ENCODE measurements around the gene FYTTD1. TPM values are rescaled to one million over a fixed set of nuclear protein-coding genes. Genes with fewer than 3 reads are reported as not detected.

Gene FYTTD1
- total RNA-seq, 1 experiment from 2014 or later: 75.4 TPM

GRCh38 chr3:197809356-197810020, 59.8 kb downstream of the FYTTD1 start:
- ChIA-PET CTCF (interaction anchor here (0.7 kb wide), 1 partner anchor 14 kb away, joined by 6 read pairs; no protein-coding TSS in a partner anchor), POLR2A (ENCODE audit: unreplicated experiment) (no interaction called here)
- TF ChIP-seq EZH2 (IDR thresholded peaks at IDR 0.05; ENCODE audit: low read depth): no peak
- TF ChIP-seq, protein P1, sequence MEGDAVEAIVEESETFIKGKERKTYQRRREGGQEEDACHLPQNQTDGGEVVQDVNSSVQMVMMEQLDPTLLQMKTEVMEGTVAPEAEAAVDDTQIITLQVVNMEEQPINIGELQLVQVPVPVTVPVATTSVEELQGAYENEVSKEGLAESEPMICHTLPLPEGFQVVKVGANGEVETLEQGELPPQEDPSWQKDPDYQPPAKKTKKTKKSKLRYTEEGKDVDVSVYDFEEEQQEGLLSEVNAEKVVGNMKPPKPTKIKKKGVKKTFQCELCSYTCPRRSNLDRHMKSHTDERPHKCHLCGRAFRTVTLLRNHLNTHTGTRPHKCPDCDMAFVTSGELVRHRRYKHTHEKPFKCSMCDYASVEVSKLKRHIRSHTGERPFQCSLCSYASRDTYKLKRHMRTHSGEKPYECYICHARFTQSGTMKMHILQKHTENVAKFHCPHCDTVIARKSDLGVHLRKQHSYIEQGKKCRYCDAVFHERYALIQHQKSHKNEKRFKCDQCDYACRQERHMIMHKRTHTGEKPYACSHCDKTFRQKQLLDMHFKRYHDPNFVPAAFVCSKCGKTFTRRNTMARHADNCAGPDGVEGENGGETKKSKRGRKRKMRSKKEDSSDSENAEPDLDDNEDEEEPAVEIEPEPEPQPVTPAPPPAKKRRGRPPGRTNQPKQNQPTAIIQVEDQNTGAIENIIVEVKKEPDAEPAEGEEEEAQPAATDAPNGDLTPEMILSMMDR (conservative IDR thresholded peaks at IDR 0.05): no peak
- intact Hi-C loops (cut with micrococcal nuclease; ENCODE audit: unreplicated experiment): no loop called here
- no peak overlapping the region for H3K4me3 ChIP-seq
- no peak for DNase-seq
- no peak overlapping the region for H3K4me2 ChIP-seq
- peaks cover 7% of the 10 kb centered on the region; the same call in 1 of the 2 replicates for H3K36me3 ChIP-seq (ENCODE audit: low read depth)
- no peaks in the 10 kb centered on the region for H3K9me3 ChIP-seq (ENCODE audit: insufficient read depth, low read depth)
- H3K79me2 ChIP-seq (ENCODE audit: low read depth): peaks cover 88% of the 10 kb centered on the region
- H3K9me2 ChIP-seq (ENCODE audit: insufficient read depth): no peaks in the 10 kb centered on the region; the same call in 1 of the 2 replicates
- H3K4me1 ChIP-seq (replicated peaks; ENCODE audit: insufficient read depth): no peaks in the 10 kb centered on the region; the same call in 1 of the 2 replicates
- no peak overlapping the region for H2AFZ ChIP-seq
- no peaks in the 10 kb centered on the region for H3K27me3 ChIP-seq (ENCODE audit: insufficient read depth, low read depth)
- H3K27ac ChIP-seq: no peak overlapping the region
- H4K20me1 ChIP-seq (ENCODE audit: insufficient read depth): peaks cover 18% of the 10 kb centered on the region; the same call in 1 of the 2 replicates
- no TSS peak for BruUV-seq (replicated peaks)
- no peaks in the 10 kb centered on the region; the same call in none of the 2 replicates for H3F3A ChIP-seq (ENCODE audit: insufficient read depth, low read depth)

DNA sequence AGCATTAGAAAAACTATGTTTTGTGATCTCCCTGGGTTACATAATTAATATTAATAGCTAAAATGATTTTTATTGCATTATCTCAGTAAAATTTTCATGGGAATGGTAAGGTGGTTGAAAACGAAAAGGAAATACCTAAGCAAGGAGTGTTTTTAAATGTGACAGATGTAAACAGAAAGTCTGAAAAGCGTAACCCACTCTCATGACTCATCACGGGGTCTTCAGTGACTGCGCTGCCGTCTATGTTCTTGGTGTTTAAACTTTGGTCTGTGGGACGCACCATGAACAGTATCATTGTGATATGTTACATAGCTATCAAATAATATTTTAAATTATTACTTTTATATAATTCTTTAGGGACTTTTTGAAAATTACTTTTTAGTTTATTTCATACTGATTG, 61.2 kb downstream of the FYTTD1 start:
- TF ChIP-seq EZH2 (IDR thresholded peaks at IDR 0.05; ENCODE audit: low read depth): no peak
- TF ChIP-seq, protein P1 (conservative IDR thresholded peaks at IDR 0.05): no peak
- intact Hi-C loops (cut with micrococcal nuclease; ENCODE audit: unreplicated experiment): no loop called here
- Histone ChIP-seq H3K4me3 (no peak overlapping the region), H3K9me3 (ENCODE audit: insufficient read depth, low read depth) (no peaks in the 10 kb centered on the region), H2AFZ (no peak overlapping the region), H3K79me2 (ENCODE audit: low read depth) (peaks cover 82% of the 10 kb centered on the region), H3K4me1 (replicated peaks; ENCODE audit: insufficient read depth) (no peaks in the 10 kb centered on the region; the same call in 1 of the 2 replicates), H3F3A (ENCODE audit: insufficient read depth, low read depth) (peaks cover 5% of the 10 kb centered on the region), H3K27ac (no peak overlapping the region), H3K4me2 (no peak overlapping the region), H3K27me3 (ENCODE audit: insufficient read depth, low read depth) (no peaks in the 10 kb centered on the region), H3K36me3 (ENCODE audit: low read depth) (peaks cover 7% of the 10 kb centered on the region; the same call in 1 of the 2 replicates), H3K9me2 (ENCODE audit: insufficient read depth) (no peaks in the 10 kb centered on the region; the same call in 1 of the 2 replicates), H4K20me1 (ENCODE audit: insufficient read depth) (peaks cover 18% of the 10 kb centered on the region)
- POLR2A ChIA-PET (ENCODE audit: unreplicated experiment): no interaction called here
- peak in 1 of 2 experiments; percentile 22 for DNase-seq
- CTCF ChIA-PET: no interaction called here
- no TSS peak for BruUV-seq (replicated peaks)

- no peaks in the 10 kb centered on the region; the same call in 1 of the 2 replicates for H3K9me2 ChIP-seq (ENCODE audit: insufficient read depth)
- no peaks in the 10 kb centered on the region for H3K27me3 ChIP-seq (ENCODE audit: insufficient read depth, low read depth)
- ChIA-PET POLR2A (ENCODE audit: unreplicated experiment) (no interaction called here), CTCF (no interaction called here)
- DNase-seq: no peak
- H4K20me1 ChIP-seq (ENCODE audit: insufficient read depth): peaks cover 19% of the 10 kb centered on the region
- no peak for TF ChIP-seq EZH2 (IDR thresholded peaks at IDR 0.05; ENCODE audit: low read depth)
- TF ChIP-seq, protein P1 (conservative IDR thresholded peaks at IDR 0.05): no peak
- peaks cover 4% of the 10 kb centered on the region; the same call in 1 of the 2 replicates for H3K36me3 ChIP-seq (ENCODE audit: low read depth)
- no peak overlapping the region for H3K4me3 ChIP-seq
- H3F3A ChIP-seq (ENCODE audit: insufficient read depth, low read depth): peaks cover 5% of the 10 kb centered on the region
- H3K4me1 ChIP-seq (replicated peaks; ENCODE audit: insufficient read depth): no peaks in the 10 kb centered on the region; the same call in 1 of the 2 replicates
- H3K79me2 ChIP-seq (ENCODE audit: low read depth): peaks cover 82% of the 10 kb centered on the region
- intact Hi-C loops (cut with micrococcal nuclease; ENCODE audit: unreplicated experiment): no loop called here
- no peak overlapping the region for H2AFZ ChIP-seq
- no peak overlapping the region for H3K4me2 ChIP-seq
- H3K9me3 ChIP-seq (ENCODE audit: insufficient read depth, low read depth): no peaks in the 10 kb centered on the region
- no peak overlapping the region for H3K27ac ChIP-seq
- BruUV-seq (replicated peaks): no TSS peak
These were observed 61.7 kb downstream of the FYTTD1 start for GRCh38 chr3:197811343-197811742.
